HG03066 (cell line): ENCODE data around the gene URB1.
A peak's percentile ranks its signal among the peaks of the same experiment; 100 is the strongest.
"Not testable (repeated sequence)": the region's sequence is repeated elsewhere in the genome, so short reads cannot be mapped to it uniquely, and the experiment has no call there.

Source experiments
- ATAC-seq: cut with Tn5 transposase; IDR thresholded peaks from one replicate; pipeline ENCODE4 v1.9.1; 2021; ENCODE audit warnings: low read depth; ENCODE audit not compliant: unreplicated experiment

URB1 gene, protein sequence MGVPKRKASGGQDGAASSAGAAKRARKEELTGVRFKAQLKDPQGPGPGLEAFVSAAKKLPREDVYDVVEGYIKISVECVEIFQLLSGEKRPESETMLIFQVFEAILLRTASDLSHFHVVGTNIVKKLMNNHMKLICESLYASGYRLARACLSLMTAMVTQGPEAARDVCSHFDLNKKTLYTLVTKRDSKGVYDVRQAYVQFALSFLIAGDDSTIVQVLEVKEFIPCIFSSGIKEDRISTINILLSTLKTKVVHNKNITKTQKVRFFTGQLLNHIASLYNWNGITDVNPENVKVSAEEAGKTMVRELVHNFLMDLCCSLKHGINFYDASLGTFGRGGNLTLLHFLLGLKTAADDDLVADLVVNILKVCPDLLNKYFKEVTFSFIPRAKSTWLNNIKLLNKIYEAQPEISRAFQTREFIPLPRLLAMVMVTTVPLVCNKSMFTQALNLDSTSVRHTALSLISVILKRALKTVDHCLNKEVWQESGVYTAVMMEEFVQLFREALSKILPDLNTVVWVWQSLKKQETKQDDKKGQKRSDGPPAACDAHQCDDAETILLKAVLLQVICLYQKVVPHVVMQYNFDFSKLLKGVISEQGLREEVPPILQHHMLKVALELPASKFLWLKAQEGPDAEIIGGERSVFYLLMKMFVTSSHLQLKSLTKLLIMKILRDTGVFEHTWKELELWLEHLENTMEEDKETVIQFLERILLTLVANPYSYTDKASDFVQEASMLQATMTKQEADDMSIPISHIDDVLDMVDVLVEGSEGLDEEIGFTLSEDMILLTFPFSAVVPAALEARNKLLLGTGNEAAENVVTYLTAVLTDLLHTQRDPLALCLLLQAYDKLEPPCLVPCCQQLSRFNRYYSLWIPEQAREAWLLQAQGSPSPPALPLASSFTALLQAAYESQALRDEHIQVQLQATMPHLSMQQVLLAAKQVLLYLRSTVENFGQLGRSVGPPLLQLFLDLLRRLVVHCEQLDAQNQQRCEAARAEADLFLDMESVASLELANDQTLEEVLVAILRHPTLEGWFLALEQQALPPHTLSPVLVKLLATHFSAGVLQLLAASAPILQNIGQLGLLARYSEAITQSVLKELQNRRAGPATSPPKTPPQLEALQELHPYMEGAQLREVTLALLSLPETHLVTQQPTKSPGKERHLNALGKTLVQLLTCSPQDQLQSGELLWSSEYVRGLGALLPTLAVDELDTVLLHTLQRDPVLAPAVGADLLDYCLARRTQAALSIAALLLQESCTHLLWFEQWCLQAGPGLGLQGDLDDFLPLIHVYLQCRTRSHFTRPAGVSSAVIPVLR (N-terminal part only)

DNA sequence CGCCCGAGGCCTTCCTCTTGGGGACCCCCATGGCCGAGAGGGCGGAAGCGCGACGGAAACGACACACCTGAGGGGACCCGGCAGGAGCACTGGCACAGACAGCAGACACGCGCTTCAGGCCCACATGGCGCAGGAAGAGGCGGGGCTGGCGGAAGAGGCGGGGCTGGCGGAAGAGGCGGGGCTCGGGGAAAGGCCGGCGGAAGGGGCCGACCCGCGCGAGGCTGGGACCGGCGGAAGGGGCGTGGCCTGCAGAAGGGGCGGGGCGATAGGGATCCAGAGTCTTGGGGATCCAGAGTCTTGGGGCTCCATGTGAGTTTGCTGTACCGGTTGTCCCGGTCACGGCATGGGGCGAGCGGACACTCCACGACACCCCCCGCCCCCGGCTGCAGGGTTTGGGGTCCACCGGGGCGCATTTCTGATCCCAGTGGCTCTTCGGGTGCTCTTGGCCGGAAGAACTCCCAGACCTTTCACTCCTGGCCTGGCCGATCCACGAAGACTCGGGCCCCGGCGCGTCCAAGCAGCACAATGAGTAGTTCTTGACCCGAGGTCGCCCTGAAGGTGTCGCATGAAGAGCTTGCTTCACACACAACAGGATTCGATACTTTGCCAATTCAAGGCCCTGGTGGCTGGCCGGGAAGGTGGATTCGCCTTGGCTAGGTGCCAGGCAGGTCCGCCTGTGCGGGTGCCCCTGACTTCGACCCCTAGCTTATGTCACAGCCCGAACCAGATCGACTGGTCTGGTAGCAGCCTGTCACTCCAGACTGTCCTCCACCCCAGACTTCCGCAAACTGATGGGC, at the start of gene URB1:
URB1 (minus strand) TSS at position 133 of the 797 bp plus-strand sequence; CDS start at position 31, 102 bp downstream.
- ATAC-seq: peak; percentile 86

DNA sequence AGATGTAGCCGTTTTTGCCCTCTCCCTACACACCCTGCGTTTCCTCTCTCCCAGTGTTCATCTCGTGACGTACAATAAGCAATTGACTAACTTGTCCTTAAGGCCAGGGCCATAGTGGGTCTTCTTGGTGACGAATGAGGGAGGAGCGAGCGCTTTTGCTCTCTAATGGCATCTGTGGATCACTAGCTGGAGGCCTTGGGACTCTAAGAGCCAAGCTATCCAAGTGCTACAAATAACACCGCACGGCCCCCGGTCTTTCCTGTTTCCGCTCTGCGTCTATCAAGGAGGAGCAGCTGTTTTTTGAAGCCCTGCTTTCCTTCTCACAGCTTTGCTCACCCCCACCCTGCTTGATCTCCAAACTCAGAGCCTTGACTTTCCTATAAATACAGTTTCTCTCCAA, 44.9 kb upstream of the URB1 start:
- no peak for ATAC-seq

DNA sequence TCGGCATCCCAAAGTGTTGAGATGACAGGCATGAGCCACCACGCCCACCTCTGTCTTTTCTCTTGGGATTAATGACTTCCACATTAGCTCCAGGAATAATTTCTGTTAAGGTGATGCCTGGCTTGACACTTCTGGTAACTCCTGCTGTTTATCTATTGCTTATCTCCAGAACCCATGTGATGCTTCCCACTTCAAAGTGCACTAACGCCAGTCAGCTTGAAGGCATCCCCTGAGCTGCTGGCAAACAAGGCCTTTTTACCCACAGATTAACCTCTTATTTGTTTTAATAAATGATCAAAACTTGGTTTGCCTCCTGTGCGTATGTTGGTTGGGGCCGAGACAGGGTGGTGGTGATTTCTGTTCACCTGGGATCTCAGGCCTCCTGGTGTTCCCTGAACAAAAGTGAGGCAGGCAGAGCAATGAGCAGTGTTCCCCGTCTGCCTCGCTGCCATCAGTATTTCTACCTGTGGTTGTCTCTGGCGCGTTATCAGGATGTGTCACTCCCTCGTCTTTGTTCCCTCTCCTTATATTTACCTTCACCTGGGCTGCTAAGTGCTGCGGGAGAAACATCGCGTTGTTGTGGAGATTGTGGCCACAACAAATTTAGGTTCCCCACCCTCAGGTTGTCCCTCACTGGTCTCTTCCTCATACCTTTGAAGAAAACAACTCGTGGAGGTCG, 40.3 kb upstream of the URB1 start:
- not testable (repeated sequence) for ATAC-seq

DNA sequence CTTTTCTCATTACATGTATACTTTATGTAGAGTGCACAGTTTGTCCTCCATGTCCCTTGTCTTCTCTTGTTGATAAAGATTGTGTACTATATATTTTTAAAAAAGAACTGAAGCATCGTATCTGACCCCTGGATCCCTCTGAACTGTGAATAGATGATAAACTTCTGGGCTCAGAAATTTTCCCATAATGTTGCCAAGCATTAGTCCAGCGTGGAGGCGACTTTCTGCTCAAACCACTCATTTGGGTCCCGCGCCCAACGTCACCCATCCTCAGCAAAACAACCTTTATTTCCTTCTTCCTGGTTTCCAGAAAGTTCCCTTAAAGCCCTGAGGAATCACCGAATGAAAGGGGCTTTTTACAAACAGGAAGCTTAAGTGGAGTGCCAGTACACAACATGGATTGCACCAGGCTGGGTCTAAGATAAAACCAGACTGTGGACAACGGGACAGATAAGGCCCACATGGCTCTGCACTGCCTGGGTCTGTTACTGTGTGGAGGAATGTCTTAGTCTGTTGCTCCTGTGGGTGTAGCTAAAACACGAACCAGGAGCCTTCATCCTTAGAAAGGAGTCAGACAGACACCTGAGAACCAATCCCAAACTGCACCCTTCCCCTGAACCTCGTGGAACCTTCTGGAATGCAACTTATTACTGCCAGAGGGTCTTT, 35.3 kb upstream of the URB1 start:
- ATAC-seq: no peak

DNA sequence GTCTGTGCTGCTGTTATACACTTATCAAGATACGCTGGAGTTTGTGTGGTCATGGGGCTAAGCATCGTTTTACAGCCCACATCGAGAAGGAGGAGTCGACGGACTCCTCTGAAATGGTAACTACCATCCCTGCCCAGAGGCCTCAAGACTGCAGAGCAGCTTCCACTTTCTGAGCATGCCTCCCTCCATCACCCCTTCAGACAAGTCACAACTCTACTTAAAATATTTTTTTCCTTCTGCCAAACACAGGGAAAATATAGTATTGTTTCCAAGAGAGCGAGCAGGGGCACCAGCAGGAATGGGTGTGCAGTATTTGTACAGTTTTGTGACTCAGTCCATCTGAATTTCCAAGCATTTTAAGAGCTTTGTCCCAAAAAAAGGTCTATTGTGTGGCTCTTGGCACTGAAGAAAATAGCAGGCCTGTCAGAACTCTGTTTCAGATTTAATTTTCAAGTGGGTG, 33.8 kb upstream of the URB1 start:
- ATAC-seq: no peak

DNA sequence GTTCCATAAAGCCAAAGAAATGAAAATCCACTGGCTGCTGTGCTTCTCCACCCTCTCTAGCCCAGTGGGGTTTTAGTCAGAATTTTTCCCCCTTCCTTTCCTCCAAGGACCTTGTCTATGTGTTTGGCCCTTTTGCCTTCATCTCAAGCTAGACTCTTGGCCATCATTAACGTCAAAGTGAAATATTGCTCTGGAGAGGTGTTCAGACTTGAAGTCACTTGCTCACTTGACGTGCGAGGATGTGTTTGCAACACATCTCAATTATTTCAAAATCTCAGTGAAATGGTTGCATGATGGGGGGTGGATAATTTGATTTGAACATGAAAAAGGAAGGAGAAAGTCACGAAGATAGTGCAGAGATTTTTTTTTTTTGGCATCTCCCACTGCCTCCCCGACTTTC, 33.3 kb upstream of the URB1 start:
- no peak for ATAC-seq

DNA sequence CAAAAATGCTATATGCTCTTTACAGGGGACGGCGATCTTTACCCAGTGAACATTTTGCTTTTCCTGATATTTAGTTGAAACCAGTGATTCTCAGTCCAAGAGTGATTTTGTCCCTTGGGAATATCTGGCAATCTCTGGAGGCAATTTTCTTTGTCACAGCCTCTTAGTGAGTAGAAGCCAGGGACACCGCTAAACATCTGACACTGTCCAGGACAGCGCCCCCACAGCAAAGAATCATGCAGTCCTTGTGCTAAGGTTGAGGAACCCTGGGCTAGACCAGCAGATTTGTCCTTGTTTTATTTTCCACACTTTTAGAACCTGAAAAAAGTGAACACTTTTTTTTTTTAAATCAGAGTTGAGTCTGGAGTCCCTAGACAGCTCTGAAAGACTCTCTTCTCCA, 32.8 kb upstream of the URB1 start:
- no peak for ATAC-seq

DNA sequence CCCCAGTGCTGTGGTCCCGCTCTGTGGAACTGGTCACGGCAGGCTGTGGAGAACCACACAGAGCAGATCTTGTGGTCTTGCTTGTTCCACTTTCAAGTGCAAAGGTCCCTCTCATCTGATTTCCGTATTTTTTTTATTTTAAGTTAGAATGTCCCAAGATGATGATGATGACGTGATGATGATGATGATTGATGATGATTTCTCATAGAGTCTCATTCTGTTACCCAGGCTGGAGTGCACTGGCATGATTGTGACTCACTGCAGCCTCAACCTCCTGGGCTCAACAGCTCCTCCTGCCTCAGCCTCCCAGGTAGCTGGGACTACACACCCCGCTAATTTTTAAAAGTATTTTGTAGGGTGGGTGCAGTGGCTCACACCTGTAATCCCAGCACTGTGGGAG, 31.9 kb upstream of the URB1 start:
- ATAC-seq: no peak

DNA sequence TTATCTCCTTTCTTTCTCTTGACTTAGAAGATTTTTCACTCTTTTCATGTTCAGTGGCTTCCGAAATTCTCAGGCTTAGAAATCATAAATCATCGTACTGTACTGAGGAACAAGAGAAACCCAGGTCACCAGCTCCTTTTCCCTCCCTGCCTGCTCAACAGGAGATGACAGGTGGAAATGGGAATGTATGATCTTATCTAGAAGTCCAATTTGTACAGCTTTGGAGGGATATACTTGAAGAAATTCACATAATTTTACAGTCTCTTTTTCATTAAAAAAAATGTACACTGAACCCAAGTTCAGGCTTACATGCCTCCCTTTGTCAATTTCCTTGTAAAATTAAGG, 31.4 kb upstream of the URB1 start:
- ATAC-seq: no peak

DNA sequence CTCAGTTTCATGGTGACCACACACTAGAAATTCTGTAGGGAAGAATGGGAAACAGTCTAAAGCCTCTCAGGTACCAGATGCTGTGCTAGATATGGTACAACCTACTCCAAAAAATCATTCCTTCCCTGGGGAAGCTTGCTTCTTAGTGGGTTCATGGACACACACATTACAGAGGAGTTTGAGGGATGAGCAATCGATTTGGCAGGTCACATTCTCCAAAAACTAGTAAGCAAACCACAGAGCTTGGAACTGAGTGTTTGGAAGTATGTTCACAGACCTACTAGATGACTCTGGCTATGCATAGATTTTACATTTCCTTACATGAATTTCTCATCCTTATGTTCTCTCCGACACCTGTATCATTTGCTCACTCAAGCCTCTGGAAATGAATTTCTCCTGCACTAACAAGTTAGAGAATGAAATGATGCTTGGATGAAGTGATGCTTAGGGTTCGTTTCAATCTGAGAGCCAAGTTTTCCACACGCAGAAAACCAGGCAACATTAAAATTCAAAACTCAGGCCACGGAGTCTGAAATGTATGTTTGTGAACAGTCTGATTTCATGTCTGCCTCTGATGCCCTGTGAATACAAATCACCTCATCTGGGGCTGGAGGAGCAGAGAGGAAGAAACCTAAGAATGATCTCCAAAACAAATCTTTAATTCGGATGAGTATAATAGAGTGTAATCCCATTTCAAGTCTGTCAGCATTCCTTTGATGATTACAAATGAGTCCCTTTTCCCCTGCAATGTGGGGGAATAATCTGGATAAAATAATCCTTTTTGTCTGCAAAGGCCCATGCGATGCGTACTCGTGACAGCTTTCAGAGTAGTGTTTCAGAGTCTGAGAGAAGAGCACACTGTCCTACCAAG, 30.7 kb upstream of the URB1 start:
- ATAC-seq: no peak

DNA sequence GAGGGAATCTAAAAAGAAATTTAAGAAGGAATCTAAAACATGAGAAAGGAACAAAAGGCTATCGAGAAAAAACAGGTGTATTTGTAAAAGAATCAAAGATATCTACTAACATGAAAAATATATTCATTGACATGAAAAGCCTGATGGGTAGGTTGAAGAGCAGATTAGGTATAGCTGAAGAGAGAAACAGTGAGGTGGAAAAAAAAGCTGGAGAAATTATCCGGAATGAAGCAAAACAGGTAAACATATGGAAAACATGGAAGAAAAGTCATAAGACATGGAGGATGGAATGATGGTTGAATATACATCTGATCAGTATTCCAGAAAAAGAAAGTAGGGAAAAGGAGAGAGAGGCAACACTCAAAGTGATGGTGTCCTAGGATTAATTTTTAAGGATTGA, 29.3 kb upstream of the URB1 start:
- no peak for ATAC-seq

DNA sequence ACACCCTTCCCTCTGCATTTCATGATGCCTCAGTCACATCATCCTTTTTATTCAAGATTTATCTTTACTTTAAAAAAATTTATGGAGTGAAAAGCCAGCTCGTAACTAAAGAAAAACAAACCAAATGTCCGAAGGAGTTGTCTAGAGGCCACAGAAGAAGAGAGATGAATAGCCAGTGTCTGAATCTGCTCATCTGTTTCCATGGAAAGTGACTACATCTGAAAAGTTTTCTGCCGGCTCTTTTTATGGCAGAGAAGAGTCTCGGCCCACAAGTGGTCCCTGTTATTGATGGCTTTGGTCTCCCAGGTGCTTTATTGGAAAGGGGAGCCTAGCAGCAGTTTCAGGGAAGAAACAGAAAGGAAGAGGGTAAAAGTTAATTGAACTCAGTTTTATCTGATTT, 25.3 kb upstream of the URB1 start:
- no peak for ATAC-seq

DNA sequence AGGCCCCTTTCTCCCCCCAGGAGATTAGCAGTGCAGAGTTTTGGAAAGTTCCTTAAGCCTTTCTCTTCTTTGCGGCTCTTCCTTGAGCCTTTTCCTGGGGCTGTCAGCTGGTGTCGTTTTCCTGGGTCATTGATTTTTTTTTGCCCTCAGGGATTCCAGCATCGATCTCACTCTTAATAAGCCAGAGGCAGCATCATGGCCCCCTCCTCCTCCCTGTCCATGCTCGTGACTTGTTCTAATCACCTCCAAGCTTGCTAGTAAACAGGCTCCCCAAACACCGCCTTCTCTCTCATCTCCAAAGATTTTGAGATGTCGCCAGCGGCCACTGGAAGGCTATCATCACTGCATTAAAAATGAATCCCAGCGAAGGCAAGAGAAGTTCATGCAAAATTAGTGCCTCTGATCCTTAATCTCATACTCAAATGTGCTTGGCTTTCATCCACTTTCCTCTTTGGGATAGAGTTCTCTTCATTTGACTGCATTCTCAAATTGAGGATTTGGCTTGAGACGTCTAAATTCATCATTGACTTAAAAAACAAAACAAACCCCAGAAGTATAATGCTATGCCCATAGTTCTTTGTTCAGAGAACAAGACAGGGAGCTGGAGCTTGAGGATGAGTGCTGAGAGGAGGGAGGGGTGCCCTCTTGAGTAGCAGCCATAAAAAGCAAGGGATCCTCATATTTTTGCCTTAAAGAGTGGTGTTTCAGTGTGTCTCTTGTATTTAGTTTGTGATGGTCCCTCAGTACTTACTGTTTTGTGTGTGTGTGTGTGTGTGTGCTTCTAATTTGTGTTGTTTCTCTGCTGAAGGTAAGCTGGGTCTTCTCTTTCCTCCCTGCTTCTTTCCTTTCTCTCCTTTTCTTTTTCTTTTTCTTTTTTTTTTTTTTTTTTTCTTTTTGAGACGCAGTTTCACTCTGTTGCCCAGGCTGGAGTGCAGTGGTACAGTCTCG, 22.9 kb upstream of the URB1 start:
- ATAC-seq: no peak

DNA sequence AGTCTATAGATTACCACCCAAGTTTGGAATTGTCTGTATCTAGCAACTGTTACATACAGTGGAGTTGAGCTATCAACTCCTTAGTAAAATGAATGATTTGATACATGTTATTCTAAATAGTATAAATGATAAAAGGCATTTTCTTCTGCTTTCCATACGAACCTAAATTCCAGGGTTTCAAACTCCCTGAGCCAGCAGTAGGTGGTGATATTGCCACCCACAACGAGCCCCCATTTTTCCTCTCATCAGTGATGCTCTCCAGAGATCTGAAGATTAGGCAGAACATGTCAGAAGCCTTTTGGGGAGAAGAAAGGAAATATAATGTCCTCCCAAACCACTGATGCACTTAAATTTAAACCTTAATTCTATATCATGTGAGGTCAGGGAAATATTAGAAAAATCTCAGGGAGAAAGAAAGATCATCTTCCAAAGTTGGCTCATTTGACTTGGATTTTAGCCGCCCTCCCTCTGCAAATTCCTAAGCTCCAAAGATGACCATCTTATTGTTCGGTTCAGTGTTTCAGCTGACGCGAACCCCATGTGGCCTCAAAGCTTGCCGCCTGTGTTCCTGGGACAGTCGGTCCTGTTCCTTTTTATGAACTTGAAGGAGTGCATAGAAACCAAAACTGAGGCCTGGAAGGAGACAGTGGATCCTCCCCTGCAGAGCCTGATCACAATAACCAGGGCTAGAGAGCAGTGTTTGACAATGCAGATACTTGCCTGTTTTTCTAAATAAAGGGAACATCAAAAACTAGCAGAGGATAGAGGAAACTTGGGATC, 22.0 kb upstream of the URB1 start:
- no peak for ATAC-seq

DNA sequence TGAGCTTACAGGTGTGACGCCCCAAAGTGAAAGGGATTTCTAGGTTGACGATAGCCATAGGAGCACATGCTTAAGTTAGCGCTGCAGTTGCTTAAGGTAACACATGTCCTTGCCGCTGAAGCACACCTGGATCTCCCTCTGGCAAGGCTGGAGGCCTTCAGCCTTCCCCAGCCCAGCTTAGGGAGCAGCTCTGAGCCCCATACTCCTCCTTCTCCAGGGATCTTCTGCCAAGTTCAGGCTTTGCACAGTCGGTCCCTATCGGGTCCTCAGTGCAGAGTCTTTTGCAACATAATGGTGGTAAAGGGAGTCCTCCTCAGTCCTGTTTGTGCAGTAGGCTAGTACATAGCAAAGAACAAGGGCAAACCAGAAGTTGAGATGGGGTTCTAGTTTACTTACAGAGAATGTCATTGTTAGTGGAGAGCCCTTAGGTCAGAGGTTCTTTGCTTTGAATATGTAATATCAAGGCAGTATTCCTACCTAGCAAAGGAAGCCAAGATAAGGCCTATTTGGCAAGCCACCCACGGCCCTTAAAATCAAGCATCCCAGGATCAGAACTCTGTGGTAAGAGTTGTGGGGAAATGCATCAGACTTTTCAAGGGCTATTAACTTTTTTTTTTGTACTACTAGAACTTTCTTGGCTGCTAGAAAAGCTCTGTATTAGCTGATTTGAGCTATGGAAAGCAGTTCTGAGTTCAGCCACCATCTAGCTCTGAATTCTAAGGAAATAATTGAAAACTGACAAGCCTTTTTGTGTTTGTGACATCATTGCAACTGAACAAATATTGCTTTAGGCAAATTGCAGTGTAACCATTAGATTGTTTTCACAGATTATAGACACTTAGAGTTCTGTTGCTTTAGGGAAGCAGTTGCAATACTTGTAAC, 21.1 kb upstream of the URB1 start:
- no peak for ATAC-seq
